ENCODE data around the gene DST. TPM values are rescaled to one million over a fixed set of nuclear protein-coding genes. Genes with fewer than 3 reads are reported as not detected.
A peak's percentile ranks its signal among the peaks of the same experiment; 100 is the strongest.

The DST gene
- total RNA-seq, 4 donors from 2014 or later, result 114 to 219 (median 204) TPM

- TF ChIP-seq CTCF (IDR thresholded peaks at IDR 0.05 in 4 of 5, conservative IDR thresholded peaks at IDR 0.05 in 1 of 5), result no peak
- no peak for TF ChIP-seq POLR2A (IDR thresholded peaks at IDR 0.05)
- intact Hi-C loops (cut with DNase I; ENCODE audit: low total_unique reads), result no loop called here
- Histone ChIP-seq H3K27me3 (no peaks in the 10 kb centered on the region), H3K4me3 (no peak overlapping the region), H3K27ac (peak overlapping the region; percentile 27 to 75 (median 42)), H3K36me3 (peaks cover 0 to 55% of the 10 kb centered on the region in 2 donors), H3K4me1 (peaks cover 9 to 22% of the 10 kb centered on the region in 2 donors), H3K9me3 (no peaks in the 10 kb centered on the region)
- DNase-seq (peak in 1 of 2 donors; percentile 48), ATAC-seq (peak; percentile 72 to 76)
- in situ Hi-C loops (cut with MboI; ENCODE audit: low sequenced_read_pairs in 4 of 4), result no loop called here
Observed at GRCh38 chr6:56514395-56514794, 128.3 kb downstream of the DST start.

- ATAC-seq (peak in 1 of 2 donors; percentile 57), DNase-seq (no peak)
- Histone ChIP-seq H3K36me3 (peaks cover 0 to 63% of the 10 kb centered on the region in 2 donors), H3K4me3 (no peak overlapping the region), H3K9me3 (no peaks in the 10 kb centered on the region), H3K4me1 (peaks cover 9 to 22% of the 10 kb centered on the region in 2 donors), H3K27me3 (no peaks in the 10 kb centered on the region), H3K27ac (peak overlapping the region; percentile 27 to 75 (median 42))
- intact Hi-C loops (cut with DNase I; ENCODE audit: low total_unique reads) (no loop called here), in situ Hi-C loops (cut with MboI; ENCODE audit: low sequenced_read_pairs in 4 of 4) (no loop called here)
- no peak for TF ChIP-seq POLR2A (IDR thresholded peaks at IDR 0.05)
- no peak for TF ChIP-seq CTCF (IDR thresholded peaks at IDR 0.05 in 4 of 5, conservative IDR thresholded peaks at IDR 0.05 in 1 of 5)
Observed at GRCh38 chr6:56513631-56514030, 129.1 kb downstream of the DST start.

DNA sequence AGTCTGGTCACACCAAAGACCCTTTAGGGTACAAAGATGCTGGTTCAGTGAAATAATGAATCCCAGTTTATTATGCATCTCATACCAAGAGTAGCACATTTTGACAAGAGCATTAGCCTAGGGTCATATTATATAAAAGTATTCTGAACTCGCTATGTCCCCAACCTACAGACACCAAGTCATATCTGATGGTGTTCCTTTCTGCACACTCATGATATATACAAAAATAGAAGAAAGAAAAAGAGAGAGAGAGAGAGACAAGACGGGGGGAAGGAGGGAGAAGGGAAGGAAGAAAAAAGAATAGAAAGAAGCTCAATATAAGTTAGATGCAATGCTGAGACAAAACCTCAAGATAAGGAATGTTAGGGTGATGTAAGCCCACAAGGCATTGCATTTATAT is 131.1 kb downstream of the DST start:
- no peaks in the 10 kb centered on the region for H3K27me3 ChIP-seq
- H3K27ac ChIP-seq, result peak overlapping the region in 2 of 4 donors; percentile 21 to 37
- no peaks in the 10 kb centered on the region for H3K9me3 ChIP-seq
- intact Hi-C loops (cut with DNase I; ENCODE audit: low total_unique reads), result no loop called here
- DNase-seq (no peak), ATAC-seq (no peak)
- peaks cover 0 to 65% of the 10 kb centered on the region in 2 donors for H3K36me3 ChIP-seq
- TF ChIP-seq POLR2A (IDR thresholded peaks at IDR 0.05), result no peak
- no peak for TF ChIP-seq CTCF (IDR thresholded peaks at IDR 0.05 in 4 of 5, conservative IDR thresholded peaks at IDR 0.05 in 1 of 5)
- peaks cover 21 to 26% of the 10 kb centered on the region in 2 donors for H3K4me1 ChIP-seq
- H3K4me3 ChIP-seq, result no peak overlapping the region
- in situ Hi-C loops (cut with MboI; ENCODE audit: low sequenced_read_pairs in 4 of 4), result no loop called here

- Histone ChIP-seq H3K4me3 (no peak overlapping the region), H3K27ac (peak overlapping the region in 2 of 4 donors; percentile 21 to 37), H3K27me3 (no peaks in the 10 kb centered on the region), H3K4me1 (peaks cover 24 to 31% of the 10 kb centered on the region in 2 donors), H3K9me3 (no peaks in the 10 kb centered on the region), H3K36me3 (peaks cover 0 to 62% of the 10 kb centered on the region in 2 donors)
- intact Hi-C loops (cut with DNase I; ENCODE audit: low total_unique reads), result no loop called here
- in situ Hi-C loops (cut with MboI; ENCODE audit: low sequenced_read_pairs in 4 of 4), result no loop called here
- ATAC-seq, result no peak
- no peak for DNase-seq
- TF ChIP-seq CTCF (IDR thresholded peaks at IDR 0.05 in 4 of 5, conservative IDR thresholded peaks at IDR 0.05 in 1 of 5) (no peak), POLR2A (IDR thresholded peaks at IDR 0.05) (no peak)
Observed at GRCh38 chr6:56510984-56511531, 131.6 kb downstream of the DST start.

- Histone ChIP-seq H3K36me3 (peaks cover 0 to 52% of the 10 kb centered on the region in 2 donors), H3K9me3 (no peaks in the 10 kb centered on the region), H3K27me3 (no peaks in the 10 kb centered on the region), H3K4me1 (peaks cover 21 to 28% of the 10 kb centered on the region in 2 donors), H3K27ac (peak overlapping the region in 2 of 4 donors; percentile 58 to 67), H3K4me3 (no peak overlapping the region)
- DNase-seq, result no peak
- in situ Hi-C loops (cut with MboI; ENCODE audit: low sequenced_read_pairs in 4 of 4), result no loop called here
- intact Hi-C loops (cut with DNase I; ENCODE audit: low total_unique reads), result no loop called here
- no peak for TF ChIP-seq CTCF (IDR thresholded peaks at IDR 0.05 in 4 of 5, conservative IDR thresholded peaks at IDR 0.05 in 1 of 5)
- no peak for TF ChIP-seq POLR2A (IDR thresholded peaks at IDR 0.05)
- ATAC-seq, result no peak
Observed at GRCh38 chr6:56509031-56509430, 133.7 kb downstream of the DST start.

All from gastrocnemius medialis (tissue), 4 donors.